Fibroblast of mammary gland (primary cell): ENCODE data around the gene PTGIS.

Experiments used
- DNase-seq: peaks from one replicate; pipeline ENCODE4 v3.0.0-alpha.2; 2010; ENCODE audit warnings: low read depth
- H3K4me3 ChIP-seq: 2 replicates; pipeline ENCODE4 v1.5.1; 2011; ENCODE audit warnings: low read depth, mild to moderate bottlenecking, low read length, moderate library complexity; ENCODE audit not compliant: control insufficient read depth
- TF ChIP-seq, protein P1 (sequence below): conservative IDR thresholded peaks from 2 replicates; pipeline ENCODE4 v1.5.1; 2011; ENCODE audit warnings: low read depth, low read length, inconsistent platforms; ENCODE audit not compliant: control insufficient read depth, insufficient read depth

The PTGIS gene

DNA sequence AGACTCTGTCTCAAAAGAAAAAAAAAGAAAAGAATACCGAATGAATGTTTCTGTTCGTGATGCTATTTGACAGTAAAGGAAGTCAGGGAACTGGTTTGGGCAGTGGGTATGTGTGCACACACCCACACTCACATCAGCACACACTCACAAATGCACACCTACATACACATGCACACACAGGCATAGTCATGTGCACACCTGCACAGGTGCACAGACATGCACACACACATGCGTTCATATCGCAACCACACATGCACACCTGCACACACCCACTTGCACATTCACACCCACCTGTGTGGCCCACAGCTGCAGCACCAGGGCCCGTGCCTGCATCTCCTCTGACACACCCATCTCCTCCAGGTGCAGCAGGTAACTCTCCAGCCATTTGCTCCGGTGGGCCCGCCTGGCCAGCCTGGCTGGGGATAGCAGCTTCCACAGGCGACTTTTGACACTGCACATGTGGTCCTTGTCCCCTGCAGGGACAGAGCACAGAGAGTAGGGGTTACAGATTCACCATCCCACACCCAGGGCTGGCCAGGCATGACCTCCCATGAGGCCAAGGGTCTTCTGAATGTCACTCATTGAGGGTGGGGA, 44.1 kb downstream of the PTGIS start:
- H3K4me3 ChIP-seq, result no peak overlapping the region
- no peak for DNase-seq
- TF ChIP-seq, protein P1, sequence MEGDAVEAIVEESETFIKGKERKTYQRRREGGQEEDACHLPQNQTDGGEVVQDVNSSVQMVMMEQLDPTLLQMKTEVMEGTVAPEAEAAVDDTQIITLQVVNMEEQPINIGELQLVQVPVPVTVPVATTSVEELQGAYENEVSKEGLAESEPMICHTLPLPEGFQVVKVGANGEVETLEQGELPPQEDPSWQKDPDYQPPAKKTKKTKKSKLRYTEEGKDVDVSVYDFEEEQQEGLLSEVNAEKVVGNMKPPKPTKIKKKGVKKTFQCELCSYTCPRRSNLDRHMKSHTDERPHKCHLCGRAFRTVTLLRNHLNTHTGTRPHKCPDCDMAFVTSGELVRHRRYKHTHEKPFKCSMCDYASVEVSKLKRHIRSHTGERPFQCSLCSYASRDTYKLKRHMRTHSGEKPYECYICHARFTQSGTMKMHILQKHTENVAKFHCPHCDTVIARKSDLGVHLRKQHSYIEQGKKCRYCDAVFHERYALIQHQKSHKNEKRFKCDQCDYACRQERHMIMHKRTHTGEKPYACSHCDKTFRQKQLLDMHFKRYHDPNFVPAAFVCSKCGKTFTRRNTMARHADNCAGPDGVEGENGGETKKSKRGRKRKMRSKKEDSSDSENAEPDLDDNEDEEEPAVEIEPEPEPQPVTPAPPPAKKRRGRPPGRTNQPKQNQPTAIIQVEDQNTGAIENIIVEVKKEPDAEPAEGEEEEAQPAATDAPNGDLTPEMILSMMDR, result no peak

DNA sequence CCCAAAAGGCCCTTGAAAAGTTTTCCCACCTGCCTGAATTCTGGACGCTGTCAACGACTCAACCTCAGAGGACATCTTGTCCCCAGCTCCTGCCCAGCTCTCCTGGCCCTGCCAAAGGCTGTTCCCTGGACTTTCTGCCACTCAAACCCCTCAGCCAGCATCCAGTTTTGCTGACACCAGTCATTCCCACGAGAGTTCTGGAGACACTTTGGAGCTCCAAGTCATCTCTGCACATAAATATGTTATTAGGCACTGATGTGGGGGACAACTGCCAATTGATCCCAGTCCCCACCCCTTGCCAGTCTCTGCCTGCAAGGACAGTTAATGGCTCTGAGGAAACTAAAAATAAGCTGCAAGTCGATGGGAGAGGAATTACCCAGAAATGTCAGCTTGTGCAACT, 46.6 kb downstream of the PTGIS start:
- H3K4me3 ChIP-seq, result no peak overlapping the region
- no peak for DNase-seq
- TF ChIP-seq, protein P1, result no peak

DNA sequence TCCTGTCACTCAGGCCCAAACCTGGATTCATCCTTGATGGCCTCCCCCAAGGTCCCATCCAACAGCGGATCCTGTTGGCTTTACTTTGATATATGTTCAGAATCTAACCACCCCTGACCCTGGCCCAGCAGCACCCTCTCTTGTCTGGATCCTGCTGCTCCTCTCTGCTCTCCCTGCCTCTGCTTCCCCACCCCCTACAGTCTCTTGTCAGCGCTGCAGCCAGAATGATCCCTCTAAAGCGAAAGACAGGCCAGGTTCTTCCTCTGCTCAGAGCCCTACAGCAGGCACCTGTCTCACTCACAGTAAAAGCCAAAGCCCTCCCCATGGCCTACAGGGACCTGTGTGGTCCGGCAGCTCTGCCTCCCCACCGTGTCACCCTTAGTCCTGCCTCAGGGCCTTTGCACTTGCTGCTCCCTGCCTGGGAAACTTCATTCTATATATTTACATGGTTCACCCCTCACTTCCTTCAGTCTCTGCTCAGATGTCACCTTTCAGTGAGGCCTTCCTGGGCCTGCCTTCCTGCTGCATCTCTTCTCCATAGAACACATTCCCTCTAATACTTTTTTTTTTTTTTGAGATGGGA, 48.1 kb downstream of the PTGIS start:
- no peak for DNase-seq
- TF ChIP-seq, protein P1, result no peak
- no peak overlapping the region for H3K4me3 ChIP-seq

DNA sequence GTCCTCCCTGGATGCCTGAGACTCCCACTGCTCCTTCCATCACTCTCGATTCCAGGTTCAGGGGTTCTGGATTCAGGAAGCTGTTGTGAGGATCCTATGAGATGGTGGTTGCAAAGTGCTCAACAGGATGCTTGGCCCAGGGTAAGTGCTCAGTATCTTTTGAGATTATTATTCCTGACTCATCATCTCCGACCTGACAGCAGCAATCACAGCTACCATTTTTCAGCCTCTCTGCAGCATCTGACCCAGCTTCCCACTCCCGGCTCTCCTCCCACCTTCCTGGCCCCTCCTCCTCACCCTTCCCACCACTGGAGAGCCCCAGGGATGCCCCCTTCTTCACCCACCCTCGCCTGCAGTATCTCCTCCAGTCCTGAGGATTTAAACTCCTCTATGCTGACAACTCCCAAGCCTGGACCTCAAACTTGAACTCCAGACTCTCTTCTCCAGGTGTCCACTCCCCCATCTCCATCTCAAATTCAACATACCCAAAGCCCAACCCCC, 48.7 kb downstream of the PTGIS start:
- TF ChIP-seq, protein P1, result no peak
- no peak overlapping the region for H3K4me3 ChIP-seq
- no peak for DNase-seq

DNA sequence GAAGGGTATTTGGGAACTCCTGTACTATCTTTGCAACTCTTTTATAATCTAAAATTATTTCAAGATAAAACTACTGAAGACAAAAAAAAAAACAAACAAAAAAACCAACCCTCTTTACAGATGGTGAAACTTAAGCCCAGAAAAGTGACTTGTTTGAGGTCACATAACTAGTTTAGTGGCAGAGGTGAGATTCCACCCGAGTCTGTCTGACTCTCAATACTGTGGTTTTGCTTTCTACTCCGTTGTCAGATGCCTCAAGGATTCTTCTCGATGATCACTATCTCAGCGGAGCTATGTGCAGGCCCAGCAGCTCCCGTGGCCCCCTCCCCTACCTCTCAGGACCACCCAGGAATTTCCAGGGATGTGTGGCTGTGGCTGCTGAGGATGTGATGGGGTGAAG, 49.4 kb downstream of the PTGIS start:
- TF ChIP-seq, protein P1, result no peak
- no peak overlapping the region for H3K4me3 ChIP-seq
- DNase-seq, result no peak

DNA sequence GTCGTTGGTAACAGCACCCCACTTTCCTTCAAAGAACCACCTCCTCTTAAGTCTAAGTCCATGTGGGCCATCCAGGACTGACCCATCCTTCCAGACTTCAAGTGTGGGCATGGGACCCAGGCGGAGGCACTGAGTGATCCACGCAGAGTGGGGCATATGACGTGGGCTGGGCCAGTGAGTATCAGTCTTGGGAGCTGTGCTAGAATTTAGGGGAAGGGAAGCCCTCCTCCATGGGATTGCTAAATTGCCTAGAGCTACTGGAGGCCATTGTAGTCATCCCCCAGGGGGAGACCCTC, 50.2 kb downstream of the PTGIS start:
- no peak for DNase-seq
- no peak overlapping the region for H3K4me3 ChIP-seq
- TF ChIP-seq, protein P1, result no peak
